ENCODE measurements around the gene GTF2A1L.

GRCh38 chr2:48569433-48569832 lies 48.2 kb upstream of the GTF2A1L start:
- no peak for TF ChIP-seq CTCF (conservative IDR thresholded peaks at IDR 0.05 in 1 of 2, IDR thresholded peaks at IDR 0.05 in 1 of 2; ENCODE audit: extremely low read depth in 1 of 2, insufficient read depth in 1 of 2, low read depth in 1 of 2, low read length in 2 of 2)
- TF ChIP-seq EZH2 (IDR thresholded peaks at IDR 0.05; ENCODE audit: borderline replicate concordance, low read length): no peak
